ENCODE data around the gene HNRNPH3. TPM values are rescaled to one million over a fixed set of nuclear protein-coding genes. Genes with fewer than 3 reads are reported as not detected.
"Not testable (repeated sequence)": the region's sequence is repeated elsewhere in the genome, so short reads cannot be mapped to it uniquely, and the experiment has no call there.

The HNRNPH3 gene
- total and polyA plus RNA-seq, 7 experiments from 2014 or later, result 125 to 190 (median 156) TPM

GRCh38 chr10:68310531-68310930, 21.3 kb upstream of the HNRNPH3 start:
- POLR2A ChIA-PET, result interaction anchor here (1.0 kb wide), 1 partner anchor 19 kb away, joined by 3 read pairs; no protein-coding TSS in a partner anchor

DNA sequence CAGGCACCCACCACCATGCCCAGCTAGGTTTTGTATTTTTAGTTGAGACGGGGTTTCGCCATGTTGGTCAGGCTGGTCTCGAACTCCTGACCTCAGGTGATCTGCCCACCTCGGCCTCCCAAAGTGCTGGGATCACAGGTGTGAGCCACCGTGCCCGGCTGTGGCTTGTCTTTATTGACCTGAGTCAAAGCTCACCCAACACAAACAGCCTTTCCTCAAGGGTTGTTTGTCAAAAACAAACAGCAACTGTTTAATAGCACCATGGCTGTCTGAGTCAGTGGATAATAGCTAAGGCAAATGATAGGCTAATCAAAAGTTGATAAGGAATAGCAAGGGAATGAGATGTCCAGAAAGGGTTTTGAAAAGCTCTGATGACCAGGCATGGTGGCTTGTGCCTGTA, 16.9 kb upstream of the HNRNPH3 start:
- H3K27me3 ChIP-seq (ENCODE audit: control insufficient read depth in 2 of 2, insufficient read depth in 2 of 2, low read length in 2 of 2); DNase-seq; H3K27ac ChIP-seq (ENCODE audit: low read depth, low read length); H3K4me3 ChIP-seq (ENCODE audit: low read length); H3K4me1 ChIP-seq (ENCODE audit: control insufficient read depth in 2 of 2, insufficient read depth in 2 of 2, low read length in 2 of 2); H3K27ac Mint-ChIP-seq; H3K4me3 Mint-ChIP-seq; H3K27me3 Mint-ChIP-seq; H3K36me3 ChIP-seq (ENCODE audit: control insufficient read depth in 2 of 3, insufficient read depth in 3 of 3, low read length in 3 of 3); ATAC-seq: not testable (repeated sequence)
- Mint-ChIP-seq H3K4me1 (peaks cover 6 to 12% (median 8%) of the 10 kb centered on the region in 7 donors), H3K36me3 (peaks cover 4 to 20% (median 12%) of the 10 kb centered on the region in 5 donors), H3K9me3 (peaks cover 5 to 26% (median 12%) of the 10 kb centered on the region in 11 donors)
- POLR2A ChIA-PET, result interaction anchor here (0.8 to 4.0 kb wide), 4 partner anchors 16 to 473 kb away, joined by 3 to 23 read pairs (median 4); partner anchors contain the start of genes HNRNPH3 and PBLD
- peaks cover 0 to 11% (median 8%) of the 10 kb centered on the region in 3 experiments for H3K9me3 ChIP-seq (ENCODE audit: control insufficient read depth in 2 of 3, low read length in 3 of 3)
- CTCF ChIA-PET, result interaction anchor here (1.8 kb wide), 1 partner anchor 13 kb away, joined by 4 read pairs; no protein-coding TSS in a partner anchor
- intact Hi-C loops (cut with micrococcal nuclease), result loop anchor here (2.0 kb wide), 1 partner anchor 16 kb away; no protein-coding TSS in a partner anchor

More at GRCh38 chr10:68310531-68310930, 21.3 kb upstream of the HNRNPH3 start:
- Histone ChIP-seq H3K36me3 (ENCODE audit: control insufficient read depth in 2 of 3, insufficient read depth in 3 of 3, low read length in 3 of 3) (no peaks in the 10 kb centered on the region), H3K4me3 (ENCODE audit: low read length) (no peak overlapping the region), H3K27me3 (ENCODE audit: control insufficient read depth in 2 of 2, insufficient read depth in 2 of 2, low read length in 2 of 2) (no peaks in the 10 kb centered on the region), H3K4me1 (ENCODE audit: control insufficient read depth in 2 of 2, insufficient read depth in 2 of 2, low read length in 2 of 2) (peaks cover 4% of the 10 kb centered on the region in 2 donors), H3K27ac (ENCODE audit: low read depth, low read length) (no peak overlapping the region), H3K9me3 (ENCODE audit: control insufficient read depth in 2 of 3, low read length in 3 of 3) (peaks cover 0 to 2% (median 0%) of the 10 kb centered on the region in 3 experiments)
- Mint-ChIP-seq H3K4me3 (no peak overlapping the region), H3K27ac (no peak overlapping the region), H3K36me3 (peaks cover 0 to 5% (median under 1%) of the 10 kb centered on the region in 5 donors), H3K9me3 (peaks cover 0 to 3% (median 0%) of the 10 kb centered on the region in 11 donors), H3K4me1 (peaks cover 0 to 12% (median 7%) of the 10 kb centered on the region in 7 donors), H3K27me3 (no peaks in the 10 kb centered on the region)
- ATAC-seq (no peak), DNase-seq (no peak)
- intact Hi-C loops (cut with micrococcal nuclease), result no loop called here
- CTCF ChIA-PET, result no interaction called here

DNA sequence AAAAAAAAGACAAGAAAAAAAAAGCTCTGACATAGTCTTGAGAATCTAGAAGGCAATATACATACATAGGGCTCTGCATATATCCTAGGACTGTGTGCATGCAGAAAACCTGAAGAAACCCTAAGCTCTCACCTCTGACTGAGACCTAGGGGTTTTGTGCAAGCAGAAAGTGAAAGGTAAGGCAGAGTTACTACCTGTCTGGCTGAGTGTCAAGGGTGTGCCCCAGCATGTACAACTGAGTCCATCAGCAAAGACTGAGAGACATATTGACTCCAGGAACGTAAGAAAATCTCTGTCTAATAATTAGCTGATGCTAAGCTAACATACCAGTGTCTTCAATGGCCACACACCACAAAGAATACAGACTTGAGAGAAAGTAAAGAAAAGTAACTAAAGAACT, 16.3 kb upstream of the HNRNPH3 start:
- POLR2A ChIA-PET, result interaction anchor here (0.8 to 4.0 kb wide), 4 partner anchors 16 to 473 kb away, joined by 3 to 23 read pairs (median 4); partner anchors contain the start of genes HNRNPH3 and PBLD
- H3K4me1 Mint-ChIP-seq, result peaks cover 6 to 12% (median 8%) of the 10 kb centered on the region in 7 donors

GRCh38 chr10:68318331-68319059, 13.4 kb upstream of the HNRNPH3 start:
- H3K27ac ChIP-seq (ENCODE audit: low read depth, low read length), result no peak overlapping the region
- H3K4me1 ChIP-seq (ENCODE audit: control insufficient read depth in 2 of 2, insufficient read depth in 2 of 2, low read length in 2 of 2), result peaks cover 4% of the 10 kb centered on the region in 2 donors
- peaks cover 0 to 11% (median 8%) of the 10 kb centered on the region in 3 experiments for H3K9me3 ChIP-seq (ENCODE audit: control insufficient read depth in 2 of 3, low read length in 3 of 3)
- Mint-ChIP-seq H3K36me3 (peaks cover 4 to 20% (median 12%) of the 10 kb centered on the region in 5 donors), H3K4me1 (peaks cover 6 to 9% (median 7%) of the 10 kb centered on the region in 7 donors), H3K9me3 (peaks cover 5 to 26% (median 12%) of the 10 kb centered on the region in 11 donors), H3K4me3 (no peak overlapping the region), H3K27ac (no peak overlapping the region), H3K27me3 (no peaks in the 10 kb centered on the region)
- no peaks in the 10 kb centered on the region for H3K27me3 ChIP-seq (ENCODE audit: control insufficient read depth in 2 of 2, insufficient read depth in 2 of 2, low read length in 2 of 2)
- no peak for DNase-seq
- no peak overlapping the region for H3K4me3 ChIP-seq (ENCODE audit: low read length)
- no peaks in the 10 kb centered on the region for H3K36me3 ChIP-seq (ENCODE audit: control insufficient read depth in 2 of 3, insufficient read depth in 3 of 3, low read length in 3 of 3)
- intact Hi-C loops (cut with micrococcal nuclease), result no loop called here
- ChIA-PET POLR2A (no interaction called here), CTCF (interaction anchor here (0.7 kb wide), 2 partner anchors 30 to 157 kb away, joined by 4 read pairs; no protein-coding TSS in a partner anchor)
- no peak for ATAC-seq

More for the DNA sequence above, 16.3 kb upstream of the HNRNPH3 start:
- CTCF ChIA-PET, result interaction anchor here (1.8 kb wide), 1 partner anchor 14 kb away, joined by 4 read pairs; no protein-coding TSS in a partner anchor
- intact Hi-C loops (cut with micrococcal nuclease), result loop anchor here (2.0 kb wide), 1 partner anchor 15 kb away; no protein-coding TSS in a partner anchor
- DNase-seq (no peak), ATAC-seq (no peak)
- no peak overlapping the region for H3K4me3 Mint-ChIP-seq
- no peaks in the 10 kb centered on the region for H3K27me3 ChIP-seq (ENCODE audit: control insufficient read depth in 2 of 2, insufficient read depth in 2 of 2, low read length in 2 of 2)
- peaks cover 0 to 11% (median 8%) of the 10 kb centered on the region in 3 experiments for H3K9me3 ChIP-seq (ENCODE audit: control insufficient read depth in 2 of 3, low read length in 3 of 3)
- peak overlapping the region in 1 of 9 donors; percentile 17 for H3K27ac Mint-ChIP-seq
- H3K9me3 Mint-ChIP-seq, result peaks cover 5 to 26% (median 12%) of the 10 kb centered on the region in 11 donors
- H3K27me3 Mint-ChIP-seq, result no peaks in the 10 kb centered on the region
- H3K36me3 Mint-ChIP-seq, result peaks cover 4 to 20% (median 12%) of the 10 kb centered on the region in 5 donors
- no peaks in the 10 kb centered on the region for H3K36me3 ChIP-seq (ENCODE audit: control insufficient read depth in 2 of 3, insufficient read depth in 3 of 3, low read length in 3 of 3)
- no peak overlapping the region for H3K4me3 ChIP-seq (ENCODE audit: low read length)
- no peak overlapping the region for H3K27ac ChIP-seq (ENCODE audit: low read depth, low read length)
- H3K4me1 ChIP-seq (ENCODE audit: control insufficient read depth in 2 of 2, insufficient read depth in 2 of 2, low read length in 2 of 2), result peaks cover 4% of the 10 kb centered on the region in 2 donors

DNA sequence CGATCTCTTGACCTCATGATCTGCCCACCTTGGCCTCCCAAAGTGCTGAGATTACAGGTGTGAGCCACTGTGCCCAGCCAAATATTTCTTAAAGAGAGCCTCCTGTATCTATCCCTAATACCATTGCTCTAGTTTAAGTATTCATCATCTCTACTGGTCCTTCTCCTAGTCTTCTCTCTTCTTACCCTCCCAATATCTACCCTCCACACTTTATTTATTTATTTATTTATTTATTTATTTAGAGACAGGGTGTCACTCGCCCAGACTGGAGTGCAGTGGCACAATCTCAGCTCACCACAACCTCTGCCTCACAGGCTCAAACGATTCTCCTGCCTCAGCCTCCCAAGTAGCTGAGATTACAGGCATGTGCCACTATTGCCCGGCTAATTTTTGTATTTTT, 7.5 kb upstream of the HNRNPH3 start:
- H3K27me3 Mint-ChIP-seq; H3K9me3 ChIP-seq (ENCODE audit: control insufficient read depth in 2 of 3, low read length in 3 of 3); intact Hi-C loops (cut with micrococcal nuclease); POLR2A ChIA-PET; H3K36me3 ChIP-seq (ENCODE audit: control insufficient read depth in 2 of 3, insufficient read depth in 3 of 3, low read length in 3 of 3); DNase-seq; H3K9me3 Mint-ChIP-seq; H3K27ac ChIP-seq (ENCODE audit: low read depth, low read length); H3K4me3 ChIP-seq (ENCODE audit: low read length); H3K27ac Mint-ChIP-seq; H3K4me1 ChIP-seq (ENCODE audit: control insufficient read depth in 2 of 2, insufficient read depth in 2 of 2, low read length in 2 of 2); H3K27me3 ChIP-seq (ENCODE audit: control insufficient read depth in 2 of 2, insufficient read depth in 2 of 2, low read length in 2 of 2); H3K36me3 Mint-ChIP-seq; H3K4me3 Mint-ChIP-seq; ATAC-seq: not testable (repeated sequence)
- CTCF ChIA-PET, result interaction anchor here (0.5 kb wide), 1 partner anchor 78 kb away, joined by 3 read pairs; no protein-coding TSS in a partner anchor
- peaks cover 3 to 13% (median 11%) of the 10 kb centered on the region in 7 donors for H3K4me1 Mint-ChIP-seq

GRCh38 chr10:68327889-68328786, 3.7 kb upstream of the HNRNPH3 start:
- Histone ChIP-seq H3K4me3 (ENCODE audit: low read length) (no peak overlapping the region), H3K27me3 (ENCODE audit: control insufficient read depth in 2 of 2, insufficient read depth in 2 of 2, low read length in 2 of 2) (no peaks in the 10 kb centered on the region), H3K36me3 (ENCODE audit: control insufficient read depth in 2 of 3, insufficient read depth in 3 of 3, low read length in 3 of 3) (peaks cover 0 to 10% (median 0%) of the 10 kb centered on the region in 3 experiments), H3K9me3 (ENCODE audit: control insufficient read depth in 2 of 3, low read length in 3 of 3) (no peaks in the 10 kb centered on the region), H3K4me1 (ENCODE audit: control insufficient read depth in 2 of 2, insufficient read depth in 2 of 2, low read length in 2 of 2) (peaks cover 4 to 6% of the 10 kb centered on the region in 2 donors), H3K27ac (ENCODE audit: low read depth, low read length) (no peak overlapping the region)
- Mint-ChIP-seq H3K9me3 (peaks cover 0 to 6% (median 0%) of the 10 kb centered on the region in 11 donors), H3K4me1 (peaks cover 16 to 37% (median 28%) of the 10 kb centered on the region in 7 donors), H3K27ac (peak overlapping the region in 7 of 9 donors; percentile 10 to 98 (median 52)), H3K36me3 (peaks cover 0 to 13% (median 0%) of the 10 kb centered on the region in 5 donors), H3K27me3 (peaks cover 0 to 4% (median 0%) of the 10 kb centered on the region in 5 donors), H3K4me3 (peak overlapping the region; percentile 9 to 73 (median 43))
- CTCF ChIA-PET, result no interaction called here
- POLR2A ChIA-PET, result interaction anchor here (0.7 kb wide), 2 partner anchors 70 to 101 kb away, joined by 3 to 5 read pairs; no protein-coding TSS in a partner anchor
- ATAC-seq (no peak), DNase-seq (no peak)
- intact Hi-C loops (cut with micrococcal nuclease), result no loop called here

All from naive thymus-derived CD4-positive, alpha-beta T cell (primary cell).